GM23248 (cell line): ENCODE measurements around the gene MBNL1.

ENCODE experiments used
- EZH2 ChIP-seq: fragments of 200-600 bp; sonication (generic); IDR thresholded peaks from 2 replicates; pipeline ENCODE4 v1.6.1; 2018; ENCODE audit warnings: antibody characterized with exemption, mild to moderate bottlenecking; ENCODE audit not compliant: insufficient read depth, poor library complexity, severe bottlenecking
- EZH2phosphoT487 ChIP-seq: fragments of 200-600 bp; sonication (generic); IDR thresholded peaks from 2 replicates; pipeline ENCODE4 v1.6.1; 2018; ENCODE audit warnings: antibody characterized with exemption, moderate library complexity, mild to moderate bottlenecking, low read depth; ENCODE audit not compliant: insufficient read depth

- TF ChIP-seq EZH2 (no peak), EZH2phosphoT487 (no peak)
Measured at GRCh38 chr3:152360966-152361365, 92.2 kb downstream of the MBNL1 start.
